Measurements from ENCODE around the gene STXBP1. TPM values are rescaled to one million over a fixed set of nuclear protein-coding genes. Genes with fewer than 3 reads are reported as not detected.

The STXBP1 gene
- total and polyA plus RNA-seq, 2 of the 8 experiments (the other 6 are each of a cell fraction or from before 2014, with no cell fraction given), result 11.5 to 60.9 TPM

- TF ChIP-seq ATF2 (IDR thresholded peaks at IDR 0.05; ENCODE audit: low read length), result no peak
Measured at GRCh38 chr9:127664678-127665507, 52.8 kb downstream of the STXBP1 start (continued).
